Measurements from ENCODE around the gene GPR39.

DNA sequence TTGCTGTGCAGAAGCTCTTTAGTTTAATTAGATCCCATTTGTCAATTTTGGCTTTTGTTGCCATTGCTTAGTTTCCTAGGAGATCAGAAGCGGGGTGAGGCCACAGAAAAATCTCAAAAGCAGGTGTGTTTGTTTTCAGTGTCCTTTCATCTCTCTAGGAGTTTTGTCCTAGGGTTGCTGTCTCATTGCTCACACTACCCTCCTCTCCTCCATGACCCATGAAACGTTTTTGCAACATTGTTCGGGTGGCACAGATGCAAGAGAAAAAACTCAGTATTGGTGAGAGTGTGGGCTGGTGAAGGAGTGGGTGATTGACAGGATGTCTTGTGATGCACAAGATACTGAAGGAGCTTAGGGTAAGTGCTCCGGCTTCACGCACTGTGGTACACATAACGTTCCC lies 149.8 kb downstream of the GPR39 start:
- TF ChIP-seq, protein P1, sequence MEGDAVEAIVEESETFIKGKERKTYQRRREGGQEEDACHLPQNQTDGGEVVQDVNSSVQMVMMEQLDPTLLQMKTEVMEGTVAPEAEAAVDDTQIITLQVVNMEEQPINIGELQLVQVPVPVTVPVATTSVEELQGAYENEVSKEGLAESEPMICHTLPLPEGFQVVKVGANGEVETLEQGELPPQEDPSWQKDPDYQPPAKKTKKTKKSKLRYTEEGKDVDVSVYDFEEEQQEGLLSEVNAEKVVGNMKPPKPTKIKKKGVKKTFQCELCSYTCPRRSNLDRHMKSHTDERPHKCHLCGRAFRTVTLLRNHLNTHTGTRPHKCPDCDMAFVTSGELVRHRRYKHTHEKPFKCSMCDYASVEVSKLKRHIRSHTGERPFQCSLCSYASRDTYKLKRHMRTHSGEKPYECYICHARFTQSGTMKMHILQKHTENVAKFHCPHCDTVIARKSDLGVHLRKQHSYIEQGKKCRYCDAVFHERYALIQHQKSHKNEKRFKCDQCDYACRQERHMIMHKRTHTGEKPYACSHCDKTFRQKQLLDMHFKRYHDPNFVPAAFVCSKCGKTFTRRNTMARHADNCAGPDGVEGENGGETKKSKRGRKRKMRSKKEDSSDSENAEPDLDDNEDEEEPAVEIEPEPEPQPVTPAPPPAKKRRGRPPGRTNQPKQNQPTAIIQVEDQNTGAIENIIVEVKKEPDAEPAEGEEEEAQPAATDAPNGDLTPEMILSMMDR (IDR thresholded peaks at IDR 0.05), result no peak
- TF ChIP-seq EP300 (IDR thresholded peaks at IDR 0.05), result no peak
